MCF 10A (cell line): ENCODE data around the gene SLC8A3. TPM values are rescaled to one million over a fixed set of nuclear protein-coding genes. Genes with fewer than 3 reads are reported as not detected.

ENCODE experiments used
- BruUV-seq: library from RNA; stranded (reverse); fragments of 400-500 nt; replicated peaks from 2 replicates; lab custom pipeline; 2021; lab: Mats Ljungman, UMichigan
- CTCF ChIA-PET: fragments of 300-600 bp; sonication (Branson Sonifier 250); formaldehyde crosslinking; extraction: SDS; loops from one replicate; lab custom pipeline; 2021; ENCODE audit warnings: antibody characterized with exemption, inconsistent platforms; lab: Yijun Ruan, JAX
- POLR2A ChIA-PET: fragments of 300-600, 350-650 bp; sonication (Branson Sonifier 250); formaldehyde crosslinking; extraction: SDS; loops from one replicate; lab custom pipeline; 2020; ENCODE audit warnings: antibody characterized with exemption, inconsistent platforms; lab: Yijun Ruan, JAX
- DNase-seq: peaks from one replicate; pipeline ENCODE4 v3.0.0-alpha.2; 2018; ENCODE audit not compliant: unreplicated experiment
- H3K27ac Mint-ChIP-seq: one replicate; pipeline ENCODE4 v1.8.0; 2022; ENCODE audit warnings: mild to moderate bottlenecking, low read depth, mixed read lengths; ENCODE audit not compliant: unreplicated experiment
- H3K27me3 Mint-ChIP-seq: one replicate; pipeline ENCODE4 v1.8.0; 2022; ENCODE audit warnings: mixed read lengths; ENCODE audit not compliant: insufficient read depth, unreplicated experiment
- H3K36me3 Mint-ChIP-seq: one replicate; pipeline ENCODE4 v1.8.0; 2022; ENCODE audit warnings: mild to moderate bottlenecking, moderate library complexity, mixed read lengths; ENCODE audit not compliant: insufficient read depth, unreplicated experiment
- H3K4me1 Mint-ChIP-seq: one replicate; pipeline ENCODE4 v1.8.0; 2022; ENCODE audit warnings: mixed read lengths; ENCODE audit not compliant: insufficient read depth, unreplicated experiment
- H3K4me3 Mint-ChIP-seq: one replicate; pipeline ENCODE4 v1.8.0; 2022; ENCODE audit warnings: mild to moderate bottlenecking, moderate library complexity, mixed read lengths; ENCODE audit not compliant: unreplicated experiment
- H3K9me3 Mint-ChIP-seq: one replicate; pipeline ENCODE4 v1.8.0; 2022; ENCODE audit warnings: mixed read lengths; ENCODE audit not compliant: unreplicated experiment
- CTCF ChIP-seq: fragments of 200-600 bp; IDR thresholded peaks from one replicate; pipeline ENCODE4 v1.8.0; 2022; ENCODE audit warnings: antibody characterized with exemption, mild to moderate bottlenecking; ENCODE audit not compliant: unreplicated experiment
- intact Hi-C: fragments of 100-400 bp; cut with micrococcal nuclease; formaldehyde crosslinking; loops from 2 replicates; pipeline ENCODE4 v1.14.1; 2022
- total RNA-seq: library from RNA; stranded (reverse); gene quantifications from 2 replicates; pipeline ENCODE4 v1.2.3, GENCODE V29; 2022

The SLC8A3 gene
- total RNA-seq, 1 experiment from 2014 or later, result not detected

GRCh38 chr14:70011708-70012107 lies 177.0 kb downstream of the SLC8A3 start:
- H3K4me3 Mint-ChIP-seq, result no peak overlapping the region
- no peaks in the 10 kb centered on the region for H3K27me3 Mint-ChIP-seq
- no peak for DNase-seq
- peaks cover 16% of the 10 kb centered on the region for H3K36me3 Mint-ChIP-seq
- TF ChIP-seq CTCF, result no peak
- BruUV-seq, result no TSS peak
- H3K9me3 Mint-ChIP-seq, result no peaks in the 10 kb centered on the region
- peak overlapping the region; percentile 80 for H3K27ac Mint-ChIP-seq
- CTCF ChIA-PET, result interaction anchor here (1.1 to 1.9 kb wide), 4 partner anchors 12 to 193 kb away, joined by 3 to 7 read pairs (median 5); no protein-coding TSS in a partner anchor
- peaks cover 6% of the 10 kb centered on the region for H3K4me1 Mint-ChIP-seq
- intact Hi-C loops, result loop anchor here (5.0 kb wide), 1 partner anchor 194 kb away; no protein-coding TSS in a partner anchor
- POLR2A ChIA-PET, result interaction anchor here (0.9 to 6.3 kb wide), 3 partner anchors 10 to 17 kb away, joined by 3 to 66 read pairs (median 4); no protein-coding TSS in a partner anchor

- Mint-ChIP-seq H3K27ac (peak overlapping the region; percentile 80), H3K4me3 (no peak overlapping the region), H3K27me3 (no peaks in the 10 kb centered on the region), H3K36me3 (peaks cover 16% of the 10 kb centered on the region), H3K4me1 (peaks cover 6% of the 10 kb centered on the region), H3K9me3 (no peaks in the 10 kb centered on the region)
- intact Hi-C loops, result loop anchor here (5.0 kb wide), 1 partner anchor 194 kb away; no protein-coding TSS in a partner anchor
- no TSS peak for BruUV-seq
- no peak for TF ChIP-seq CTCF
- DNase-seq, result peak; percentile 53
- ChIA-PET POLR2A (interaction anchor here (0.9 to 6.3 kb wide), 3 partner anchors 10 to 18 kb away, joined by 3 to 66 read pairs (median 4); no protein-coding TSS in a partner anchor), CTCF (interaction anchor here (1.1 to 1.9 kb wide), 4 partner anchors 12 to 192 kb away, joined by 3 to 7 read pairs (median 5); no protein-coding TSS in a partner anchor)
These were observed 177.7 kb downstream of the SLC8A3 start for GRCh38 chr14:70011098-70011497.

GRCh38 chr14:70009961-70010360 lies 178.8 kb downstream of the SLC8A3 start:
- no peaks in the 10 kb centered on the region for H3K27me3 Mint-ChIP-seq
- peaks cover 6% of the 10 kb centered on the region for H3K4me1 Mint-ChIP-seq
- DNase-seq, result no peak
- BruUV-seq, result no TSS peak
- ChIA-PET POLR2A (interaction anchor here (6.3 kb wide), 1 partner anchor 11 kb away, joined by 66 read pairs; no protein-coding TSS in a partner anchor), CTCF (no interaction called here)
- peaks cover 12% of the 10 kb centered on the region for H3K36me3 Mint-ChIP-seq
- TF ChIP-seq CTCF, result no peak
- H3K4me3 Mint-ChIP-seq, result no peak overlapping the region
- no peaks in the 10 kb centered on the region for H3K9me3 Mint-ChIP-seq
- intact Hi-C loops, result loop anchor here (5.0 kb wide), 1 partner anchor 193 kb away; no protein-coding TSS in a partner anchor
- peak overlapping the region; percentile 80 for H3K27ac Mint-ChIP-seq
